ENCODE results near the gene CAPN9. TPM values are rescaled to one million over a fixed set of nuclear protein-coding genes. Genes with fewer than 3 reads are reported as not detected.

Gene CAPN9
- polyA plus RNA-seq, 1 donor (not counting 4 experiments of a cell fraction or from before 2014, with no cell fraction given): not detected

GRCh38 chr1:230730977-230731376 lies 16.2 kb upstream of the CAPN9 start:
- no peaks in the 10 kb centered on the region for H3K9me1 ChIP-seq (ENCODE audit: control insufficient read depth, extremely low read depth, insufficient read depth, low read length)
- H3K4me3 ChIP-seq (ENCODE audit: control insufficient read depth in 2 of 3, extremely low read depth in 1 of 3, insufficient read depth in 2 of 3, low read depth in 1 of 3, low read length in 3 of 3): no peak overlapping the region
- no peaks in the 10 kb centered on the region for H3K79me2 ChIP-seq (ENCODE audit: control insufficient read depth, insufficient read depth, low read length)
- FAIRE-seq (no peak), DNase-seq (ENCODE audit: low read depth, low spot score) (no peak)
- H3K36me3 ChIP-seq (ENCODE audit: control insufficient read depth in 2 of 2, extremely low read depth in 1 of 2, insufficient read depth in 2 of 2, low read length in 2 of 2): no peaks in the 10 kb centered on the region
- no peaks in the 10 kb centered on the region for H4K20me1 ChIP-seq (ENCODE audit: control insufficient read depth, extremely low read depth, insufficient read depth, low read length)
- no peak for TF ChIP-seq EZH2 (IDR thresholded peaks at IDR 0.05; ENCODE audit: low read length)
- TF ChIP-seq, protein P1, sequence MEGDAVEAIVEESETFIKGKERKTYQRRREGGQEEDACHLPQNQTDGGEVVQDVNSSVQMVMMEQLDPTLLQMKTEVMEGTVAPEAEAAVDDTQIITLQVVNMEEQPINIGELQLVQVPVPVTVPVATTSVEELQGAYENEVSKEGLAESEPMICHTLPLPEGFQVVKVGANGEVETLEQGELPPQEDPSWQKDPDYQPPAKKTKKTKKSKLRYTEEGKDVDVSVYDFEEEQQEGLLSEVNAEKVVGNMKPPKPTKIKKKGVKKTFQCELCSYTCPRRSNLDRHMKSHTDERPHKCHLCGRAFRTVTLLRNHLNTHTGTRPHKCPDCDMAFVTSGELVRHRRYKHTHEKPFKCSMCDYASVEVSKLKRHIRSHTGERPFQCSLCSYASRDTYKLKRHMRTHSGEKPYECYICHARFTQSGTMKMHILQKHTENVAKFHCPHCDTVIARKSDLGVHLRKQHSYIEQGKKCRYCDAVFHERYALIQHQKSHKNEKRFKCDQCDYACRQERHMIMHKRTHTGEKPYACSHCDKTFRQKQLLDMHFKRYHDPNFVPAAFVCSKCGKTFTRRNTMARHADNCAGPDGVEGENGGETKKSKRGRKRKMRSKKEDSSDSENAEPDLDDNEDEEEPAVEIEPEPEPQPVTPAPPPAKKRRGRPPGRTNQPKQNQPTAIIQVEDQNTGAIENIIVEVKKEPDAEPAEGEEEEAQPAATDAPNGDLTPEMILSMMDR (optimal IDR thresholded peaks at IDR 0.05 in 1 of 3, IDR thresholded peaks at IDR 0.05 in 1 of 3, conservative IDR thresholded peaks at IDR 0.05 in 1 of 3; ENCODE audit: extremely low read depth in 1 of 3, insufficient read depth in 2 of 3, low read length in 3 of 3): no peak
- H3K9me3 ChIP-seq (ENCODE audit: control insufficient read depth, low read depth, low read length): no peaks in the 10 kb centered on the region
- no peak overlapping the region for H3K9ac ChIP-seq (ENCODE audit: control insufficient read depth, extremely low read depth, insufficient read depth, low read length)
- no peak overlapping the region for H3K27ac ChIP-seq (ENCODE audit: control insufficient read depth, insufficient read depth, low read length)
- H3K27me3 ChIP-seq (ENCODE audit: control insufficient read depth, extremely low read depth, insufficient read depth, low read length): no peaks in the 10 kb centered on the region
- no peak overlapping the region for H2AFZ ChIP-seq (ENCODE audit: control insufficient read depth, low read length)
- no peaks in the 10 kb centered on the region for H3K4me1 ChIP-seq (ENCODE audit: control insufficient read depth, extremely low read depth, insufficient read depth, low read length)
- dilution Hi-C loops (cut with MboI; ENCODE audit: extremely low pct_ligation_motif_present, low sequenced_read_pairs): no loop called here
- no peak overlapping the region for H3K4me2 ChIP-seq (ENCODE audit: control insufficient read depth, extremely low read depth, insufficient read depth, low read depth, low read length)

GRCh38 chr1:230735447-230735846 lies 11.7 kb upstream of the CAPN9 start:
- Histone ChIP-seq H2AFZ (ENCODE audit: control insufficient read depth, low read length) (no peak overlapping the region), H3K27me3 (ENCODE audit: control insufficient read depth, extremely low read depth, insufficient read depth, low read length) (no peaks in the 10 kb centered on the region), H3K36me3 (ENCODE audit: control insufficient read depth in 2 of 2, extremely low read depth in 1 of 2, insufficient read depth in 2 of 2, low read length in 2 of 2) (no peaks in the 10 kb centered on the region), H3K9ac (ENCODE audit: control insufficient read depth, extremely low read depth, insufficient read depth, low read length) (no peak overlapping the region), H3K4me1 (ENCODE audit: control insufficient read depth, extremely low read depth, insufficient read depth, low read length) (no peaks in the 10 kb centered on the region), H3K79me2 (ENCODE audit: control insufficient read depth, insufficient read depth, low read length) (no peaks in the 10 kb centered on the region), H3K4me3 (ENCODE audit: control insufficient read depth in 2 of 3, extremely low read depth in 1 of 3, insufficient read depth in 2 of 3, low read depth in 1 of 3, low read length in 3 of 3) (no peak overlapping the region), H3K9me1 (ENCODE audit: control insufficient read depth, extremely low read depth, insufficient read depth, low read length) (no peaks in the 10 kb centered on the region), H4K20me1 (ENCODE audit: control insufficient read depth, extremely low read depth, insufficient read depth, low read length) (no peaks in the 10 kb centered on the region), H3K27ac (ENCODE audit: control insufficient read depth, insufficient read depth, low read length) (no peak overlapping the region), H3K4me2 (ENCODE audit: control insufficient read depth, extremely low read depth, insufficient read depth, low read depth, low read length) (no peak overlapping the region), H3K9me3 (ENCODE audit: control insufficient read depth, low read depth, low read length) (no peaks in the 10 kb centered on the region)
- no peak for FAIRE-seq
- DNase-seq (ENCODE audit: low read depth, low spot score): no peak
- TF ChIP-seq, protein P1 (optimal IDR thresholded peaks at IDR 0.05 in 1 of 3, IDR thresholded peaks at IDR 0.05 in 1 of 3, conservative IDR thresholded peaks at IDR 0.05 in 1 of 3; ENCODE audit: extremely low read depth in 1 of 3, insufficient read depth in 2 of 3, low read length in 3 of 3): no peak
- TF ChIP-seq EZH2 (IDR thresholded peaks at IDR 0.05; ENCODE audit: low read length): no peak
- dilution Hi-C loops (cut with MboI; ENCODE audit: extremely low pct_ligation_motif_present, low sequenced_read_pairs): no loop called here
